CD4-positive, alpha-beta T cell treated with Interleukin-15 for 1 hour (primary cell): ENCODE measurements around the gene PPP1R12B.
A peak's percentile ranks its signal among the peaks of the same experiment; 100 is the strongest.
"Not testable (repeated sequence)": the region's sequence is repeated elsewhere in the genome, so short reads cannot be mapped to it uniquely, and the experiment has no call there.

Source experiments
- DNase-seq: peaks from one replicate; pipeline ENCODE4 v3.0.0-alpha.2; 2020

Gene PPP1R12B

DNA sequence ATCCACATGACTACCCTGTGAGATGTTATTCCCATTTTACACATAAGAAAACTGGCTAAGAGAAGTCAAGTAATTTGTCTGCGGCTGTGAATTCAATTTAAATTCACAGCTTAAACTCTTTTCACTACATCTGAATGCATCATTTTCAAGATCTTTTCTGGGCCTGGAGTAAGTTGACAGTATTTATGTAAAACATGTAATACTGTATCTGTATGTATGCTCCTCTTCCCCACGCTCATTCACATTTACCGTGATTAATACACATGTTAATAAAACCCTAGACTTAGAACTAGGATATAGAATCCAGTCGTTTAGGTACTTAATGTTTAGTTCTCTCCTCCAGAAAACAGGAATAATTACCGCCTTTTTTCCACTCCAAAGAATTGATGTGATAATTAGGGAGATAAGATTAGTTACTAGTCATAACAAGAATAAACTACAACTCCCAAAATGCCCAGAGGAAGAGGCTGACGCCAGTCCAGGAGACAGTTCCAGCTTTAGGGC is 442 bp upstream of the PPP1R12B start:
- DNase-seq = no peak

DNA sequence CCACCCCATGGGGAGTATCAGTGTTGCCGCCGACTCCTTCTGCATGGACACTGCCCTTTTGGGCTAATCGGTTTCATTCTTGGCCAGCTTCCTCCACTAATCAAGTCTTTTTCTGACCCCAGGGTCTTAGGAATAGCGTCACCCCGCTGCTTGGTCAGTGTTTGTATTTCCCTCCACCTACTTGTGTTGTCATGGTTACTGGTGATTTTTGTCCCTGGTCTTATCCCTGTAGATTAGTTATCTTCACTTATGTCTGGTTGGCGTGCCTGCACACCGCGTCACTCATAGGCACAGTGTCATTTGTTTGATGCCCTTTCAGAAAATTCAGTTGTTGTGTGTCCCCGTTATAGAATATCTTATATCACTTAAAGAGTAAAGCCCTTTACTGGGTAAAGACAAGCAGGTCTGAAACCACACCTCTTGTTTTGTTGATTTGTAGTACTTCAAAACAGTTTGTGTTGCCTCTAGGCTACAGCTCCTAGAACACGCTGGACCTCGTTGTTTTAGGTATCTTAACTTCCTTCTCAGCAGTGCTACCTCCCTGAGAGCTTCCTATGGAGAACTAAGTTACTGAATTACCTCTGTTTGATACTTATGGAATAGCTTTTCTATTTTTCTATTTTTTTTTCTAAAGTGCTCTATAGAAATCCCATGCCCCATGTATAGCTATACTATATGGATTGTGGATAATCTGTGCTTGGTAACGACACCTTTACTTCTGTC is 868 bp downstream of the PPP1R12B start:
- DNase-seq = peak; percentile 22

DNA sequence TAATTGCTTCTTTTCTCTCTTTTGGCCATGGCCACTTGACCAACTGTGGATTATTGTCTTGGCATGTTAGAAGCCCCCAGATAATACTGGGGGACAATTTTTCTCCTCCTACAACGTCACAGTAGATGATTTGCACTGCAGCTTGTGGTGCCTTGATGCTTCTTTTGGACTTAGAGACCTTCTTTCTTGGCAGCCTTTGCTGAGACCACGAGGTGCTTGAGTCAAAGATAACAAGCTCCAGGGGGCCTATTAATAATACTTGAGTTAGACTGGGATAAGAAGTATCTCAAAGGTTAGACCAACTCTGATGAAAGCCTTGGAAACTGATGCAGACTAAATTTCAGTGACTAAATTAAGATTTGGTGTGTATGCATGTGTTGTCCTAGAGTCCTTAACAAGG is 3.2 kb downstream of the PPP1R12B start:
- no peak for DNase-seq

DNA sequence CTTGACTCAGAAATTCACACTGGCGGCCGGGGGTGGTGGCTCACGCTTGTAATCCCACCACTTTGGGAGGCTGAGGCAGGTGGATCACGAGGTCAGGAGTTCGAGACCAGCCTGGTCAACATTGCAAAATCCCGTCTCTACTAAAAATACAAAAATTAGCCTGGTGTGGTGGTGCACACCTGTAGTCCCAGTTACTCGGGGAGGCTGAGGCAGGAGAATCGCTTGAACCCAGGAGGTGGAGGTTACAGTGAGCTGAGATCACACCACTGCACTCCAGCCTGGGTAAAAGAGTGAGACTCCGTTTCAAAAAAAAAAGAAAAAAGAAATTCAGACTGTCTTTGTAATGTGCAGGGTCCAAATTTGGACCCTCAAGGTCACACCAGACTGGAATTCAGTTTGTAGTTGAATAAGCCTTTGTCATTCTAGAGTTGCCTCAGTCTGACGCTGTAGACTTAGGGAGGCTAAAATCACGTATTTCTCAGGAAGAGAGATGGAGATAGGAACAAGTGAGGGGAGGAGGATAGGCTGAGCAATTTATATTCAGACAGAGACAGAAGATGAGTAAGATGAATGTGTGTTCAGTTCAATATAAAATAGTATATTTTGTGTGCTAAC is 4.2 kb downstream of the PPP1R12B start:
- not testable (repeated sequence) for DNase-seq

DNA sequence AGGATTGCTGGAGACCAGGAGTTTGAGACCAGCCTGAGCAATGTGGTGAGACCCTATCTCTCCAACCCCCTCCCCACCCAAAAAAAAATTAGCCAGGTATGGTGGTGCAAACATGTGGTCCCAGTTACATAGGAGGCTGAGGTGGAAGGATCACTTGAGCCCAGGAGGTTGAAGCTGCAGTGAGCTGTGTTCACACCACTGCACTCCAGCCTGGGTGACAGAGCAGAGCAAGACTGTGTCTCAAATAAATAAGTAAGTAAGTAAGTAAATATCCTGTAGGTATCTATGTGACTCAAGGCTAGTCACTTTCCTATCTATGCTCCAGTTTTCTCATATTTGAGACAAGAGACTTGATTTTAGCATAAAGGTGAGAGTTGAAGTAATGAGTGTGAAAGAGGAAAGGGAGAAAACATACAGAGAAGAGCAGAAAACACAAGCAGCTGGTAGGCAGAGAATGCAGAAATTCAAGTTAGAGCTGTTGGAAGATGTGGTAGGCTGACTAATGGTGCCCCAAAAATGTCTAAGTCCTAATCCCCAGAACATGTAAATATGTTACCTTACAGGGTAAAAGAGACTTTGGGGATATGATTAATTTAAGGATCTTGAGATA is 7.5 kb downstream of the PPP1R12B start:
- DNase-seq = no peak

DNA sequence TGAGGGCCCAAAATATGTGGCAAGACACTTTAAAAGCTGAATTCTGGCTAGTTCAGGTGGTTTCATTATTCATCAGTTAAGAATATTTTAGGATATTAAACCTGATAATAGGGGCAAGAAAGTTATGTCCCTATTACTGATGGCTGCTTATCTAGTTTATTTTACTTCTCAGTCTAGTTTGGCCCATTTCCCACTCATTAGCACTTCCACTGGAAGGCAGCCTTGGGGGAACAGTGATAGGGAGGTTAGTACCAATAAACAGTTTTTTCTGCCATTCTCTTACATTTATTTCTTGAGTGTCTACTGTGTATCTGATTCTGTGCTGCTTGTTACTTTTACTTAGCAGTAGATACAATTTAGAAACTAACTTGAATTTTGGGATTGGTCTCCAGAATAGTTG is 9.0 kb downstream of the PPP1R12B start:
- no peak for DNase-seq

DNA sequence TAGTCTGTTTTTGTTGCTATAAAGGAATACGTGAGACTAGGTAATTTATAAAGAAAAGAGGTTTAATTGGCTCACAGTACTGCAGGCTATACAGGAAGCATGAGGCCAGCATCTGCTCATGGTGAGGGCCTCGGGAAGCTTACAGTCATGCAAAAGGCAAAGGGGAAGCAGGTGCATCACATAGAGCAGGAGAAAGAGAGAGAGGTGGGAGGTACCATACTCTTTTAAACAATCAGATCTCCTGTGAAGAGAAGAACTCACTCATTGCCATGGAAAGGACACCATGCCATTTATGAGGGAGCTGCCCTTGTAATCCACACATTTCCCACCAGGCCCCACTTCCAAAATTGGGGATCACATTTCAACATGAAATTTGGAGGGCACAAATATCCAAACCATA is 12.7 kb downstream of the PPP1R12B start:
- DNase-seq = no peak

DNA sequence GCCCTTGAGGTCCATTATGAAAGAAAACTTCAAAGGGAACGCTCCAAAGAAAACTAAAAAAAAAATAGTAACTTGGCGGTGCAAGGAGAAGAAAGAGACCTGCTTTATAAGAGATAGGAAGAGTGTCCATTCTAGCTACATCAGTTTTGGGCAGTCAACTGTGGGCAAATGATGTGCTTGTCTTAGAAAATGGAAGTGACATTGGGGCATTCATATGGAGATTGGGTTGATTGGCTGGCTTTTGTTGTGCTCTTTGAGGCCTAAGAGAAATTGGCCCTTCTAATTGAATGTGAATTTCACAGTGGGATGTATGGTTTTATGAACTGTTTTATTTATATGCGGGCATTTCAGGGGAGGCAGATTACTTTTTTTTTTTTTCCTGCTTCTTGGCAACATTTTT is 13.2 kb downstream of the PPP1R12B start:
- no peak for DNase-seq

DNA sequence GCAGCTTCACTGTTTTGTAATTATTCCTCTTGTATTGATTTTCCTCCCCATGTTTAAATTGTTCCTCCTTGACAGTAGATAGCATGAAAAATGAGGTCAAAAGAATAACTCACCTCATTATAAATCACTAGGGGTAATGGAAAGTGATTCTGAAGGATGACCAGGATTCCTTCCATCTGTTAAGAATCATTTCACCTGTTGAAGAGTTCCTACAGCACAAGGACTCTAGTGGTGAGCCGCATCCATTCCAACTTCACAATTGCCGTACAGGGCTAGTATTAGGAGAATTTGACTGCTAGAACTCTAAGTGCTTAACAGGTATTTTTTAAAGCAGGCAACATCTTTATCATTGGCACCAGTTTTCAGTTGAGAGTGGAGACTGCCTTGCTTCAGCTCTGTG is 13.7 kb downstream of the PPP1R12B start:
- no peak for DNase-seq

DNA sequence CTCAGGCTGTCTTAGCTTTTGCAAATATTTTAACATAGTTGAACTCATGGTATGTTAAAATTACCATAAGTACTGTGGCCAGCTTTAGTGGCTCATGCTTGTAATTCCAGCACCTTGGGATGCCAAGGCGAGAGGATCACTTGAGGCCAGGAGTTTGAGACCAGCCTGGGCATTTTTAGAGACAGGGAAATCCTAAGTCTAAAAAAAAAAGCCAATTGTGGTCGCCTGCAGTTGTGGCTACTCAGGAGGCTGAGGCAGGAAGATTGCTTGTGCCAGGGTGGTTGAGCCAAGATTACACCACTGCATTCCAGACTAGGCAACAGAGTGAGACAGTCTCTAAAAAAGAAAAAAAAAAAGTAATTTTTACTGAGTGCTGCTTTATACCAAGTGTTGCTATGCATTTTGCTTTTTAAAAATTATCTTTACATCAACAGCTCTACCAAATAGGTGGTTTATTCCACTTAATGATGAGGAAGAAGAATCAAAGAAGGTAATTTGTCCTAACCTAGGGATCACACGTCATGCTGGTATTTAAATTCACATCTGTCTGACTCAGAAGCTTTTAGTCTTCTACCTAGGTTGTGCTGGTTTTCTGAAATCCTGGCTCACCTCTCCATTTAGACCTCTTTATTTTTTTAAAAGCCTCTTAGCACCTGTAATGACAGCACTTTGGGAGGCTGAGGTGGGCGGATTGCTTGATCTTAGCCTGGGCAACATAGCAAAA is 16.8 kb downstream of the PPP1R12B start:
- DNase-seq = no peak

DNA sequence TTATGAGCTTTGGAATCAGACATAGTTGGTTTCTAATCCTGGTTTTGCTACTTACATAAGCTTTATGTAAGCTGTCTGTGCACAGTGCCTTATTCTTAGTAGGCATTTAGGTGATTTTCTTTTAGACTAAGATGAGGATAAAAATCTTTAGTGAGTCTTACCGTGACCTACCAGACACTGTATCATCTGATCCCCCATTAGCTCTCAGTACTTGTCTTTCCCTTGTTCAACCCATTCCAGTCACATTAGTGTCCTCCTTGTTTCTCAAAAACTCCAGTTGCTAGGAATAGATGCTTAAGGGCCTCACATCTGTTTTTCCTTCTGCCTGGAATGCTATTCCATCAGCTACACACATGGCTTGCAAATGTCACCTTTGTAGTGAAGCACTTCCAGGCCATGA is 18.8 kb downstream of the PPP1R12B start:
- no peak for DNase-seq

DNA sequence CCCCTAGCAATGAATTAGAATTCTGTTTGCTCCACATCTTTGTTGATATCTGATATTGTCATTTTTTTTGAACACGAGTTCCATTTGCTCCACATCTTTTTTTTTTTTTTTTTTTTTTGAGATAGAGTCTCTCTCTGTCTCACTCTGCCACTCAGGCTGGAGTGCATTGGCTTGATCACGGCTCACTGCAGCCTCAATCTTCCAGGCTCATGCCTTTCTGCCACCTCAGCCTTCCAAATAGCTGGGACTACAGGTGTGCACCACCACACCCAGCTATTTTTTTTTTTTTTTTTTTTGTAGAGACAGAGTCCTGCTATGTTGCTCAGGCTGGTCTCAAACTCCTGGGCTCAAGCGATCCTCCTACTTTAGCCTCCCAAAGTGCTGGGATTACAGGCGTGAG is 22.4 kb downstream of the PPP1R12B start:
- DNase-seq = not testable (repeated sequence)

DNA sequence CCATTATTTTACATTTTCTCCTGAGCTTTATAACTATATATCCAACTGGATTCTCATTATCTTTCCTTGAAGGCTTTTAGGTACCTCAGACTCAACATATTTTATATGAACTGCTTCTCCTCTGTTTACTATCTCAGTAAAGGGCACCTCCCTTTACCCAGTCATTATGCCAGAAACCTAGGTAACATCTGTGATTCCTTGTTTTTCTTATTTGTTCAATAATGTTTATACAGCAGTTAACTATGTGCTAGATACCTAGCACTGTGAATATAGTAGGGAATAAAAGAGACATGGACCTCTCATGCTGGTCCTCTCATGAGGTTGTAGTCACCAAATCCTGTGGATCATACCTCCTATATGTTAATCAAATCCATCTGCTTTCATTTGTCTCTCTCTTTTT is 25.6 kb downstream of the PPP1R12B start:
- DNase-seq = no peak

DNA sequence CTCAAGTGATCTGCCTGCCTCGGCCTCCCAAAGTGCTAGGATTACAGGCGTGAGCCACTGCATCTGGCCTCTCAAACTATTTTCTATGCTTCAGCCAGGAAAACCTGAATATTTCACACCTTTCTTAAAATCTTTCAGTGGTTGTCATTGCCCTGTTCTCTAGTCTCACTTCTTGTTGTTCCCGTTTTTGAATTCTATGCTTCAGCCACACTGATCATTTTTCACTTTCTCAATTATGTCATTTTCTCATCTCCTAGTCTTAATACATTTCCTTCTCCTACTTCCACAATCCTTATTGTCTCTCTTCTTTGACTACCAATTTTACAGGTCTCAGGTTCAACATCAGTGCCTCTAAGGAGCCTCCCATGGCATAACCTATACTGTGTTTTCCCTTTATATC is 26.7 kb downstream of the PPP1R12B start:
- DNase-seq = not testable (repeated sequence)

DNA sequence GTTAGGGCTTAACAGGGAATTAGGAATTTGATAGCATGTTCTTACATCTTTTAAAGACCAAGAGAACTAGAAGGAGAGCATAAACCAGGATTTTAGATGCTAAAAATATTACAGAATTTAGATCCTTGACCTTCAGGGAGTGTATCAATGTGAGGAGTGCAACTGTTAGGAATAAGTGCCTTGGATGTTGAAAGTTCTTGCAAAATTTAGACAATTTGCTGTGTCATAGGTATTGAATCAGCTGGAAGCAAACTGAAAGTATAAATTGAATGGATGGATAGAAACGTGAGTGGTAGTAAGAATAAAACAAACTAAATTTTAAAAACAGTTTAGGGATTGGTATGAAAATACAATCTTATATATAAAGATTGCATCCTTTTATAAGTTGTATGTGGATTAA is 27.7 kb downstream of the PPP1R12B start:
- DNase-seq = no peak

DNA sequence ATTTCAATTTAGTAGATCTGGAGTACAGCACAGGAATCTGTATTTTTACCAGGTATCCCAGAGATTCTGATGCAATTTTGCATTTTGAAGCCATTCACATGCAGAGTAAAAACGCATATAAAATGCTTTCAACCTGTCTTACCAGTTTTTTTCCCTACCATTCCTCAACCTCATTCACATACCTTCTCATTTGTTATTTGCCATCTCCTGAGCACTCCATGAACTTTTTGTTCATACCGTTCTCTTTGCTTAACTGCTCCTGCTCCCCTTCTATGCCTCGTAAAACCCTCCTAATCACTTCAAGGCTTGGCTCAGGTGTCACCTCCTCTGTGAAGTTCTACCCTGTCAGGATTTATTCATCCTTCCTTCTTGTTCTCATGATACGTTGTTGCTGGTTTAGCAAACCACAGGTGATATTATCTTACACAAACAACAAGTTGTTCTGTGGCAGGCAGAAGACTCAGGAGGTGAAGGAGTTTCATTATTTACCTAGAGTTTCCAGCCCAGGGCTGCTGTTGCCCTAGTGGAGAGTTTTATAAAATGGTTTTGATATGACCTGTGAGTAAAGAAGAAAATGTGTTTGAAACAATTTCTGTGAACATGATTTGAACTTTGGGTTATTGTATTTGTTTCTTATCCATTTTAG is 31.5 kb downstream of the PPP1R12B start:
- DNase-seq = not testable (repeated sequence)

DNA sequence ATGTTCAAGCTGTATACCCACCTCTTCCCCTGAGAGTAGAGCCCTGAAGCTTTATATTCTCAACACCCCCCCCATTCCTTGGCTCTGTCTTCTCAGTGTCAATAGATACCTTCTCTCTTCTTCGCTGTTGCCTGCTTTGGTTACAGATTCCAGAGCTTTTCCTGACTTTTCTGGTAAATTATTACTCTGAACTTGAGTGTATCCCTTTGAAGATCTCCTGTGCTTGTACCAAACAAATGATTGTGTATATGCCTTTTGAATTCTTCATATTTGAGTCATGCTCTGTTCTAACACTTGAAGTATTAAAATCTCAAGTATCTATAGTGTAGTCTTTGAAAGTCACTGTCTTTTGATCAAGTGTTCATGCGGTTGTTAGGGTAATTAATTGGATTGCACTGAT is 32.0 kb downstream of the PPP1R12B start:
- not testable (repeated sequence) for DNase-seq

DNA sequence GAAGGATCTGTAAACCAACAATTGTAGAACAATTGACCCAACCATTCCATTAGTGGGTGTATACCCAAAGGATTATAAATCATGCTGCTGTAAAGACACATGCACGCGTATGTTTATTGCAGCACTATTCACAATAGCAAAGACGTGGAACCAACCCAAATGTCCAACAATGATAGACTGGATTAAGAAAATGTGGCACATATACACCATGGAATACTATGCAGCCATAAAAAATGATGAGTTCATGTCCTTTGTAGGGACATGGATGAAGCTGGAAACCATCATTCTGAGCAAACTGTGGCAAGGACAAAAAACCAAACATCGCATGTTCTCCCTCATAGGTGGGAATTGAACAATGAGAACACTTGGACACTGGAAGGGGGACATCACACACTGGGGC is 33.4 kb downstream of the PPP1R12B start:
- DNase-seq = not testable (repeated sequence)

DNA sequence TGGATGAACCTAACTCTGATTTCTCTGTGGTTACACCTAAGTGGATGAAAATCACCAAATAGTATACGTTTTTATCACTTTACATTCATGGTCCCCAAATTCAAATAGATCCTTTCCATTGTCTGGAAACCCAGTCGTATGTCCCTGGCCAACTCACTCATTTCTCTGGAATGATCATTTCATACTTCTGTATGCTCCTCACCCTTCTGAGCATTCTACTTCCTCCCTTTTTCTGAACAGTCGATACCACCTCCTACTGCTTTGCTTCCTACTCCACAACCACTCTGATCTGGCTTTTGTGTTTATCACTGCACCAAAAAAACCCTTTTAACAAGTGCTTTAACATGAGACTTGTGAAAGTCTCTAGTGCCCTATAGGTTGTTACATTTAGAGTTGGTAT is 47.3 kb downstream of the PPP1R12B start:
- not testable (repeated sequence) for DNase-seq

DNA sequence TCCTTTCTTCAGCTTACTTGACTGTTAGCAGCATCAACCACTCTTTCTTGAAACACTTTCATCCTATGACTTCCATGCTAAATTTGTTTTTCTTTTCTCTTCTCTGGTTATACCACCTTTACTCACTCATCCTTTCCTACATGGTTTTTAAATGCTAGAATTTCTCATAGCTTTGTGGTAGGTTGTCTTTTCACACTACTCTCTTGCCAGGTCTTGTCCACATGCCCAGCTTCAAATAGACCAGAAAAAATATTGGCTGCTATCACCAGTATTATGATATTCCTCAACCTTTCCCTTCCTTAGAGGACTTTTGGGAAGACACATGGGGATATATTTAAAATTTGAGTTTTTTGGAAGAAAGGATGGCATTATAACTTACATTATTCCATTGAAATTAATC is 48.8 kb downstream of the PPP1R12B start:
- DNase-seq = no peak

DNA sequence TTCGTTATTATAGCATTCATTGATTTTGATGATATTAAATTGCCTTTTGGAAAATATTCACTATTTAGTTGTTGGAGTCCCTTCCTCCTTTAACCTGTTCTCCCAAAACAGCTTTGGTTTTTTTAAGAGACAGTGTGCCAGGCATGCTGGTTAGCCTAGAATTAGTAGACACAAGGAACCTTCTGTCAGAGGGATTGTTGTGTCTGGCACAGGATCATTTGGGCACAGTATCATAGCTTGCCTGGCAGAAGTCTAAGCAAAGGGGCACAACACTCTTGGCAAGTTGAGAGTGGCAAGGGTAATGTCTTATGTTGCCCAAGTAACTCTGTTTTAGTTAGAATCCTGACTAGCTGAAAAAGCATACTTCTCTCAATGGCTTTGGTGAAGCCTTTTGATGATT is 49.9 kb downstream of the PPP1R12B start:
- not testable (repeated sequence) for DNase-seq

DNA sequence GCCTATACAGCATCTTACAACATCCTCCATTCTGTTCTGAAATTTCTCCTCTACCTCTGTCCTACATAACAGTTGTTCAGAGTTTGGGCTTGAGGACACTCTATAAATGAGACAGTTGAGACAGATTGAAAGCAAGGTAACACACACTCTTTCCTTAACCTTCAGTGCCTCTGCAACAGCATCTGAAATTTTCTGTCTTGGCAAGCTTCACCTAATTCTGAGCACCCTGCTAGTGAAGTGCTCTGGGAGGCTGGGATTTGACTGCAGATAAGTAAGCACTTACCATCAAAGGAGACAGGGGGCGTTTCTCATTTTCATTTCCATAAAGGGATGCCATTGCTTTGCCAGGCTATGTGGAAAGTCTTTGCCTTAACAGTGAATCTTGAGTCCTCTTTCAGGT is 53.3 kb downstream of the PPP1R12B start:
- DNase-seq = not testable (repeated sequence)

DNA sequence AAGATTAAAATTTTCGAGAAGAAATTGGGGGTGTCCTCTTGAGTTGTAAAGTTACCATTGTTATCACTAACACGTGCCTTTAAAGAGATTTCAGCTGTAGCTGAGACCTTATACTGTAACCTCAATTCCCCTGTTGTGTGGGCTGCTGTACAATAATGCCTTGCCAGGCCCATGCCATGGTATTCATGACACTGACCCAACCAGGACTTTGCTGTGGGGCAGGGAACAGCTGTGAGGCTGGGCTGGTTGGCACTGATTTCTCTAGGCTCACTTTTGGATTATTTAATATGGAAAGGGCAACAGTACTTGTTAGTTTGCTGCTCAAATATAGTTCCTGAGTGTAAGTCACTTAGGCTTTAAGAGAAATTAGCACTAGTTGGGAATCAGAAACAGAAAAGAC is 54.9 kb downstream of the PPP1R12B start:
- DNase-seq = not testable (repeated sequence)
